Uterus (tissue), 4 donors: Measurements from ENCODE around the gene RAB3C. TPM values are rescaled to one million over a fixed set of nuclear protein-coding genes. Genes with fewer than 3 reads are reported as not detected.

ENCODE experiments used
- DNase-seq, 2 donors: peaks; one replicate each; pipeline ENCODE4 v3.0.0-alpha.2; 2019 to 2020
- H3K27ac ChIP-seq, 2 donors: fragments of 200-600 bp; sonication (generic); 1 replicate in 1 of 2; 2 replicates in 1 of 2; pipeline ENCODE4 v1.5.1; 2016 to 2018
- H3K27me3 ChIP-seq, 2 donors: fragments of 200-600 bp; sonication (generic); one replicate each; pipeline ENCODE4 v1.5.1; 2018 to 2019; ENCODE audit warnings: control low read depth in 1 of 2
- H3K36me3 ChIP-seq, 2 donors: fragments of 200-600 bp; sonication (generic); one replicate each; pipeline ENCODE4 v1.5.1; 2019; ENCODE audit warnings: control low read depth in 1 of 2
- H3K4me1 ChIP-seq, 2 donors: fragments of 200-600 bp; sonication (generic); one replicate each; pipeline ENCODE4 v1.5.1; 2018 to 2019; ENCODE audit warnings: control low read depth in 1 of 2
- H3K4me3 ChIP-seq, 2 donors: fragments of 200-600 bp; sonication (generic); 1 replicate in 1 of 2; 2 replicates in 1 of 2; pipeline ENCODE4 v1.5.1; 2018 to 2019; ENCODE audit warnings: mild to moderate bottlenecking in 1 of 2
- H3K9me3 ChIP-seq, 2 donors: fragments of 200-600 bp; sonication (generic); one replicate each; pipeline ENCODE4 v1.5.1; 2019; ENCODE audit warnings: control low read depth in 1 of 2
- POLR2A ChIP-seq, 2 donors: fragments of 450-650 bp; IDR thresholded peaks; one replicate each; pipeline ENCODE4 v1.6.1; 2016; ENCODE audit warnings: antibody characterized with exemption in 2 of 2, mild to moderate bottlenecking in 1 of 2, moderate library complexity in 1 of 2
- intact Hi-C: fragments of 100-400 bp; cut with DNase I; formaldehyde crosslinking; loops from one replicate; pipeline ENCODE4 v1.15.1; 2023; ENCODE audit warnings: low total_unique reads
- total RNA-seq, 4 donors: library from RNA; depleted of rRNA in 3 of 4; stranded (reverse); fragments of >200 nt in 3 of 4; gene quantifications; one replicate each; pipeline versions ENCODE4 v1.1.0 to v1.2.4, GENCODE V29; 2014 to 2023
- TF ChIP-seq, protein P1 (sequence below), 4 experiments: fragments of 200-600 bp in 2 of 4; fragments of 450-650 bp in 2 of 4; sonication (generic) in 2 of 4; IDR thresholded peaks; one replicate each; pipeline ENCODE4 v1.5.1; 2016 to 2019; ENCODE audit warnings: antibody characterized with exemption in 4 of 4, mild to moderate bottlenecking in 2 of 4, moderate library complexity in 1 of 4
- donor health status: DM: yes; HTN: yes; CAD: no.

Gene RAB3C
- total RNA-seq, 4 donors from 2014 or later, result 0.59 to 2.1 (median 0.83) TPM; not detected in 1

DNA sequence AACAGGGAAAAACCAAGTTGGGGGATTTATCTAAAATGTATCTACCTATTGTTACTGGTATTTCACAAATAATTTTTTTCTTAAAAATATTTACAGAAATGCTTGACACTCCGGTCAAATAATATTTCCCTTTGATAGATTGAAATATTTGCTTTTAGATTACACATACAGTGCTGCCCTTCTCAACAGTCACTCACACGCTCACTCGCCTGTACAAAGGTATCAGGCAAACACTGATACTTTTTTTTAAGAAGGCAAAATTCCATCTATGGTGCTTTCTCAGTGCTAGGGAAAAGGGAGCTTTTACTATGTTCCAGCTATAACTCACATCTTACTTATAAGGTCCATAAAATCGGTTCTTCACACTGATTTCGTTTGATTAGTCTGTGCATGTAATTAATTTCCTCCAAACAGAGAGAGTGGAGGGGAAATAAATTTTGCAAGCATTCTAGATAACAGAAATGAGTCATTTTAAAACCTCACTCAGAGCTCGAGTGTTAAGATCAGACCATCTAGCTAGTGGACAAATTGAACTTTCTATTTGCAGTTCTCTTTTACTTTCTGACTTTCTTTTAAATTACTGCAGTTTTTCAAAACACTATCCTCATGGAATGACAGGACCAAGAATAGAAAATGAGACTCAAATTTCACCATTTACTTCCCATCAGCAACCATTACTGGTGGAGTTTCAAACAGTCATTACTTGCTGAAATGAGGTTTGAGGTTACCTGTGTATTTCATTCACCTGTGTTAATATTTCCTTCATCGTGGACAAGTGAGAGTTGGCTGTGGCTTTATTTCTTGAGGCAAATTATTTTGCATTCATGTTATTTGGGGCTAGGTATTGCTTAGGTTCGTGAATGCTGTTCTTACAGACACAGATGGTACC lies 273.2 kb downstream of the RAB3C start:
- intact Hi-C loops, result no loop called here

DNA sequence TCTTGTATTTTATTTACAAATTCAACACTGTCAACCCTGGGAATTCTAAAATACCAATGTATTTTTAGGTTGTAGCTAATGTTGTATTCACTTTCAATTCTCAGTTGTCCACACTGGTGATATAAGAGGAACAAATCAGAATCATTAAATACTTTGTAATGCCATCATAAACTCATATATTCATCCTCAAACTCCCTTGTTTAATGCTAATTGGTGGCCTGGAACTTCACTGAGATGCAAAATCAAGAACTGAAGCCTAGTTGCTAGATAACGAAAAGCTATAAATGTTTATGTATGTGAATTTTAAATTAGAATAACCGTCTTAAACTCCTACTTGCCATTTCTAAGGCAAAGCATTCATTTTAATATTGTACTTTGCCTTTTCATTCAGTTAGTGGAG lies 274.7 kb downstream of the RAB3C start:
- Histone ChIP-seq H3K27ac (no peak overlapping the region), H3K4me3 (no peak overlapping the region), H3K27me3 (no peaks in the 10 kb centered on the region), H3K4me1 (no peaks in the 10 kb centered on the region), H3K9me3 (no peaks in the 10 kb centered on the region), H3K36me3 (no peaks in the 10 kb centered on the region)
- DNase-seq, result no peak
- TF ChIP-seq POLR2A (IDR thresholded peaks at IDR 0.05), result no peak
- TF ChIP-seq, protein P1, sequence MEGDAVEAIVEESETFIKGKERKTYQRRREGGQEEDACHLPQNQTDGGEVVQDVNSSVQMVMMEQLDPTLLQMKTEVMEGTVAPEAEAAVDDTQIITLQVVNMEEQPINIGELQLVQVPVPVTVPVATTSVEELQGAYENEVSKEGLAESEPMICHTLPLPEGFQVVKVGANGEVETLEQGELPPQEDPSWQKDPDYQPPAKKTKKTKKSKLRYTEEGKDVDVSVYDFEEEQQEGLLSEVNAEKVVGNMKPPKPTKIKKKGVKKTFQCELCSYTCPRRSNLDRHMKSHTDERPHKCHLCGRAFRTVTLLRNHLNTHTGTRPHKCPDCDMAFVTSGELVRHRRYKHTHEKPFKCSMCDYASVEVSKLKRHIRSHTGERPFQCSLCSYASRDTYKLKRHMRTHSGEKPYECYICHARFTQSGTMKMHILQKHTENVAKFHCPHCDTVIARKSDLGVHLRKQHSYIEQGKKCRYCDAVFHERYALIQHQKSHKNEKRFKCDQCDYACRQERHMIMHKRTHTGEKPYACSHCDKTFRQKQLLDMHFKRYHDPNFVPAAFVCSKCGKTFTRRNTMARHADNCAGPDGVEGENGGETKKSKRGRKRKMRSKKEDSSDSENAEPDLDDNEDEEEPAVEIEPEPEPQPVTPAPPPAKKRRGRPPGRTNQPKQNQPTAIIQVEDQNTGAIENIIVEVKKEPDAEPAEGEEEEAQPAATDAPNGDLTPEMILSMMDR (IDR thresholded peaks at IDR 0.05), result no peak
- intact Hi-C loops, result no loop called here

More for the DNA sequence above, 273.2 kb downstream of the RAB3C start:
- H3K27me3 ChIP-seq, result no peaks in the 10 kb centered on the region
- no peaks in the 10 kb centered on the region for H3K9me3 ChIP-seq
- H3K27ac ChIP-seq, result no peak overlapping the region
- DNase-seq, result no peak
- no peak overlapping the region for H3K4me3 ChIP-seq
- H3K36me3 ChIP-seq, result no peaks in the 10 kb centered on the region
- H3K4me1 ChIP-seq, result no peaks in the 10 kb centered on the region
- no peak for TF ChIP-seq POLR2A (IDR thresholded peaks at IDR 0.05)
- TF ChIP-seq, protein P1 (IDR thresholded peaks at IDR 0.05), result no peak

DNA sequence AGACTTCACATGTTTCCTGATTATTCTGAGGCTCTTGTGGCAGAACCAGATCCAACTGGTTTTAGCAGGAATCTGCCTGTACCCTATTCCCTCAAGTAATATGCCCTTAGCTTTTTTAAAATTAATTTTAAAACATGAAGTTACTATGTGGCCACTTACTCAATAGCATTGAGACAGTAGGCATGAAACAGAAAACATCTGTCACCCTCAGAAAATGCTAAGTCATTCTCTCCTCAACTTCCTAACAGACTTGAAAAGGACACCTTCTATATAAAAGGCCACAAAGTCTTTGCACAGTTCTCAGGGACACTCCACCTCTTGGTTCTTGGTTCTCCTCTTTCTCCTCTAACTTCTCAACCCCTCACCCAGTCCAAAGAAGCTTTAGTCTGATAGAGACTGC lies 277.8 kb downstream of the RAB3C start:
- H3K9me3 ChIP-seq, result no peaks in the 10 kb centered on the region
- no peaks in the 10 kb centered on the region for H3K27me3 ChIP-seq
- TF ChIP-seq POLR2A (IDR thresholded peaks at IDR 0.05), result no peak
- TF ChIP-seq, protein P1 (IDR thresholded peaks at IDR 0.05), result no peak
- no peak for DNase-seq
- H3K4me3 ChIP-seq, result no peak overlapping the region
- no peaks in the 10 kb centered on the region for H3K36me3 ChIP-seq
- no peak overlapping the region for H3K27ac ChIP-seq
- intact Hi-C loops, result no loop called here
- H3K4me1 ChIP-seq, result no peaks in the 10 kb centered on the region

DNA sequence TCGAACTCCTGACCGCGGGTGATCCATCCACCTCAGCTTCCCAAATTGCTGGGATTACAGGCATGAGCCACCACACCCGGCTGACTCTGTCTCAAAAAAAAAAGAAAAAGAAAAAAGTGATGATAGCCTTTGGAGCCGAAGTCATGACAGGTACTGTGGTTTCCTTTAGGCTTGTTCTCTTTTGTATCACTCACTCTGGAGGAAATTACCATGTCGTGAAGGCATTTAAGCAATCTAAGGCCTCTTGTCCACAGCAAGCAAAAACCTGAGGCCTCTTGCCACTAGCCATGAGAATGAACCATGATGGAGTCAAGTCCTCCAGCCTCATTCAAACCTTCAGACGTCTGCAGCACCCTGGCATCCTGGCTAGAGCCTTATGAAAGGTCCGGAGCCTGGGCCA lies 286.1 kb downstream of the RAB3C start:
- intact Hi-C loops, result no loop called here
- H3K4me1 ChIP-seq, result no peaks in the 10 kb centered on the region
- no peaks in the 10 kb centered on the region for H3K9me3 ChIP-seq
- H3K36me3 ChIP-seq, result no peaks in the 10 kb centered on the region
- H3K4me3 ChIP-seq, result no peak overlapping the region
- no peak overlapping the region for H3K27ac ChIP-seq
- DNase-seq, result no peak
- no peaks in the 10 kb centered on the region for H3K27me3 ChIP-seq
- TF ChIP-seq, protein P1 (IDR thresholded peaks at IDR 0.05), result no peak
- TF ChIP-seq POLR2A (IDR thresholded peaks at IDR 0.05), result no peak

DNA sequence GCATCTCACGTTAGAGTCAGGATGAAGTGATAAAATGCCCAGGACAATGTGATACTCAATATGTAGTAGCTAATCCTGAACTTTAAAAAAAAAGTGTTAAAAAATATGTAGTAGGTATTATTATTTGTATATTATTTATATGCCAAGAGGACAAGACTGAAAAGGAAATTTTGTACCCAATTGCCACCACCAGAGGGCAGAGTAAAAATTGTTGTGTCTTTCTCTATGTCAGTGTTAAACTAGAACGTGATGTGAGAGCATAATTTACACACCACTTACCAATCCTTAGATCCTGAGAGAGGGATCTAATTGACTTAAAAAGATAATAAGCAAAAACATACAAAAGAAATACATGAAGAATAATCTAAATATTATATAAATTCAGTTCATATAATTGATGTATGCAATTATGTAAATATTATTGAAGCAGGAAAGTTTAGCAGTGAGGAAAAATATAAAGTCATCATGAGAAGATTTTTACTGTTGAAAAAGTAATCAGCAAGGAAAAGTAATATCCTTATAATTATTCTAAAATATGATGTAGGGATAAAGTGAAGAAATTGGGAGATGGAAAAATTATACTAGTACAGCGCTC lies 288.9 kb downstream of the RAB3C start:
- intact Hi-C loops, result no loop called here
- no peak for DNase-seq
- H3K9me3 ChIP-seq, result no peaks in the 10 kb centered on the region

More for the DNA sequence above, 288.9 kb downstream of the RAB3C start:
- Histone ChIP-seq H3K36me3 (no peaks in the 10 kb centered on the region), H3K27me3 (no peaks in the 10 kb centered on the region), H3K4me3 (no peak overlapping the region), H3K27ac (no peak overlapping the region), H3K4me1 (no peaks in the 10 kb centered on the region)
- TF ChIP-seq, protein P1 (IDR thresholded peaks at IDR 0.05), result peak; percentile 14 to 37 (median 24)
- no peak for TF ChIP-seq POLR2A (IDR thresholded peaks at IDR 0.05)
